AG04450 (cell line): ENCODE measurements around the gene CEP20. TPM values are rescaled to one million over a fixed set of nuclear protein-coding genes. Genes with fewer than 3 reads are reported as not detected.

Source experiments
- CTCF ChIA-PET: fragments of 300-600, 350-600 bp; formaldehyde crosslinking; extraction: SDS; loops from one replicate; lab custom pipeline; 2022; ENCODE audit warnings: antibody characterized with exemption, inconsistent platforms; lab: Charles Lee
- POLR2A ChIA-PET: fragments of 350-600 bp; formaldehyde crosslinking; extraction: SDS; loops from one replicate; lab custom pipeline; 2021; ENCODE audit warnings: antibody characterized with exemption, inconsistent platforms; lab: Yijun Ruan, JAX
- DNase-seq: peaks from one replicate; pipeline ENCODE4 v3.0.0-alpha.2; 2011; ENCODE audit warnings: low read depth, low spot score
- H3K27ac ChIP-seq: one replicate; pipeline ENCODE4 v1.5.1; 2012; ENCODE audit warnings: low read depth, low read length, control low read depth
- H3K27me3 ChIP-seq: one replicate; pipeline ENCODE4 v1.6.0; 2012; ENCODE audit warnings: low read length; ENCODE audit not compliant: control insufficient read depth, insufficient read depth
- H3K4me3 ChIP-seq: 2 replicates; pipeline ENCODE4 v1.5.1; 2011; ENCODE audit warnings: mild to moderate bottlenecking, low read depth, low read length, control low read depth
- H3K9me3 ChIP-seq: 2 replicates; pipeline ENCODE4 v1.5.1; 2012; ENCODE audit warnings: low read length; ENCODE audit not compliant: control insufficient read depth, insufficient read depth
- CTCF ChIP-seq: IDR thresholded peaks from 2 replicates; pipeline ENCODE4 v1.5.1; 2011; ENCODE audit warnings: low read depth, low read length, control low read depth, inconsistent platforms
- polyA plus RNA-seq: library from polyadenylated mRNA; depleted of rRNA; stranded (reverse); fragments of >200 nt; gene quantifications from 2 replicates; pipeline ENCODE4 v1.2.3, GENCODE V29; 2011

The CEP20 gene
- polyA plus RNA-seq, 1 experiment: 49.3 TPM

GRCh38 chr16:15906439-15906838, 18.0 kb upstream of the CEP20 start:
- TF ChIP-seq CTCF: no peak
- Histone ChIP-seq H3K27ac (no peak overlapping the region), H3K27me3 (no peaks in the 10 kb centered on the region), H3K4me3 (no peak overlapping the region), H3K9me3 (peaks cover 3% of the 10 kb centered on the region; the same call in 1 of the 2 replicates)
- no peak for DNase-seq
- ChIA-PET CTCF (interaction anchor here (0.6 kb wide), 1 partner anchor 190 kb away, joined by 3 read pairs; no protein-coding TSS in a partner anchor), POLR2A (no interaction called here)

DNA sequence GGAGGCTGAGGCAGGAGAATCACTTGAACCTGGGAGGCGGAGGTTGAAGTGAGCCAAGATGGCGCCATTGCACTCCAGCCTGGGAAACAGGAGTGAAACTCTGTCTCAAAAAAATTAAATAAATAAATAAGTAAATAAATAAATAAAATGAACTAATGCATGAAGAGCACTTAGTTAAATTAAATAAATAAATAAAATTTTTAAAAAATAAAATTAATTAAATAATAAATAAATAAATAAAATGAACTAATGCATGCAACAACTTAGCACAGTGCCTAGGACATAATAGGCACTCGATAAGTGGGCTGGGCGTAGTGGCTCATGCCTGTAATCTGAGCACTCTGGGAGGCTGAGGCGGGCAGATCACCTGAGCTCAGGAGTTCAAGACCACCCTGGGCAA, 15.6 kb upstream of the CEP20 start:
- TF ChIP-seq CTCF: no peak
- Histone ChIP-seq H3K9me3 (peaks cover 3% of the 10 kb centered on the region; the same call in 1 of the 2 replicates), H3K4me3 (no peak overlapping the region), H3K27me3 (no peaks in the 10 kb centered on the region), H3K27ac (no peak overlapping the region)
- POLR2A ChIA-PET: no interaction called here
- CTCF ChIA-PET: no interaction called here
- no peak for DNase-seq

- H3K9me3 ChIP-seq: no peaks in the 10 kb centered on the region
- ChIA-PET CTCF (interaction anchor here (1.9 kb wide), 1 partner anchor 26 kb away, joined by 9 read pairs; no protein-coding TSS in a partner anchor), POLR2A (no interaction called here)
These were observed 12.6 kb upstream of the CEP20 start for GRCh38 chr16:15900901-15901500.

DNA sequence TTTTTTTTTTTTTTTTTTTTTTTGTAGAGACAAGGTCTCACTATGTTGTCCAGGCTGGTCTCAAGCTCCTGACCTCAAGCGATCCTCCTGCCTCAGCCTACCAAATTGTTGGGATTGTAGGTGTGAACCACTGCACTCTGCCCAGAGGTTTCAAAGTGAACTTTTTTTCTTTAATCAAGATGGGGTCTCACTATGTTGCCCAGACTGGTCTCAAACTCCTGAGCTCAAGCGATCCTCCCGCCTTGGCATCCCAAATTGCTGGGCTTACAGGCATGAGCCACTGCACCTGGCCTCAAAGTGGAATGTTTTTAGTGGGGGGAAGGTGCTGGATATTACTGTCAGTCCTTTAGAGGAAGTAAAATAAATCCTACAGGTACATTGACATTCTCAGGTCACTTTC, 12.0 kb upstream of the CEP20 start:
- H3K4me3 ChIP-seq: no peak overlapping the region
- CTCF ChIA-PET: interaction anchor here (1.9 kb wide), 1 partner anchor 26 kb away, joined by 9 read pairs; no protein-coding TSS in a partner anchor
- DNase-seq: no peak
- POLR2A ChIA-PET: no interaction called here
- H3K27ac ChIP-seq: no peak overlapping the region
- H3K27me3 ChIP-seq: no peaks in the 10 kb centered on the region
- TF ChIP-seq CTCF: no peak
- H3K9me3 ChIP-seq: no peaks in the 10 kb centered on the region

More at GRCh38 chr16:15900901-15901500, 12.6 kb upstream of the CEP20 start:
- Histone ChIP-seq H3K4me3 (no peak overlapping the region), H3K27me3 (no peaks in the 10 kb centered on the region), H3K27ac (no peak overlapping the region)
- no peak for TF ChIP-seq CTCF
- no peak for DNase-seq

DNA sequence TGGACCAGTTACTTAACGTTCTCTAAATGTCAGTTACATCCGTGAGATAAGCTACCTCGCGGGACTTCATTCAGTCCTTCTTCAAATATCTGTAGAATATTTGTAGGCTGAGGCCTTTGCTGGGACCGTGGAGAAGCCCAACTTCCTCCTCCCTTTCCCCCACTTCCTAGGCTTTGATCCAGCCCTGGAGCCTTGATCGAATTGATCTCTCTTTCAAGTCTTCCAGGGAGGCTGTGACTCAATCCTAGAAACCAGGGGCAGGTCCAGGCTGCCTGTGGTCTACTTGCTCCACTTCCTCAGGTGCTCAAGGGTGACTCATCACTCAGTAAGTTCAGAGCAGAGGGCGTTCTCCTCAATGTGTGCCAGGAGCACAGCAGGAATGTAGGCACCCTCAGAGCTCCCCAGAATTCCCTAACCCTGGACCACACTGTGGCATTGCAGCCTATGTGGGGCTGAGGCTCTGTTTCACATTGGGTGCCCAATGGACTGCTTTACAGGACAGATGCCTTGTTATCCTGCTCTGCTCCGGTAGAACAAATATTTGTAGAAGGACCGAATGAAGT, 11.2 kb upstream of the CEP20 start:
- H3K9me3 ChIP-seq: no peaks in the 10 kb centered on the region
- no peak for TF ChIP-seq CTCF
- DNase-seq: peak; percentile 66
- no peaks in the 10 kb centered on the region for H3K27me3 ChIP-seq
- peak overlapping the region; percentile 65 for H3K27ac ChIP-seq
- H3K4me3 ChIP-seq: no peak overlapping the region
- ChIA-PET POLR2A (no interaction called here), CTCF (interaction anchor here (1.9 kb wide), 1 partner anchor 25 kb away, joined by 9 read pairs; no protein-coding TSS in a partner anchor)
